ENCODE measurements around the gene FXYD4. TPM values are rescaled to one million over a fixed set of nuclear protein-coding genes. Genes with fewer than 3 reads are reported as not detected.
"Not testable (repeated sequence)": the region's sequence is repeated elsewhere in the genome, so short reads cannot be mapped to it uniquely, and the experiment has no call there.

FXYD4 gene
- total RNA-seq = not detected

- ATAC-seq = peak; percentile 75
Observed at GRCh38 chr10:43371418-43371817, at the start of gene FXYD4. FXYD4 (plus strand) TSS chr10:43371636; CDS start chr10:43373747, 2,111 bp downstream.

- ATAC-seq = peak; percentile 84
Observed at GRCh38 chr10:43322331-43322730, 49.1 kb upstream of the FXYD4 start.

- peak; percentile 94 for ATAC-seq
Observed at GRCh38 chr10:43322769-43323168, 48.7 kb upstream of the FXYD4 start.

- no peak for ATAC-seq
Observed at GRCh38 chr10:43323245-43323644, 48.2 kb upstream of the FXYD4 start.

- no peak for ATAC-seq
Observed at GRCh38 chr10:43324876-43325275, 46.6 kb upstream of the FXYD4 start.

- ATAC-seq = no peak
Observed at GRCh38 chr10:43327171-43327570, 44.3 kb upstream of the FXYD4 start.

- ATAC-seq = no peak
Observed at GRCh38 chr10:43327986-43328385, 43.5 kb upstream of the FXYD4 start.

GRCh38 chr10:43328810-43329209 lies 42.6 kb upstream of the FXYD4 start:
- not testable (repeated sequence) for ATAC-seq

- ATAC-seq = not testable (repeated sequence)
Observed at GRCh38 chr10:43329246-43329885, 42.1 kb upstream of the FXYD4 start.

GRCh38 chr10:43330049-43330823 lies 41.2 kb upstream of the FXYD4 start:
- not testable (repeated sequence) for ATAC-seq

GRCh38 chr10:43330824-43331127 lies 40.7 kb upstream of the FXYD4 start:
- not testable (repeated sequence) for ATAC-seq

GRCh38 chr10:43333653-43334052 lies 37.8 kb upstream of the FXYD4 start:
- ATAC-seq = no peak

GRCh38 chr10:43336061-43336460 lies 35.4 kb upstream of the FXYD4 start:
- ATAC-seq = no peak

GRCh38 chr10:43336641-43337318 lies 34.7 kb upstream of the FXYD4 start:
- ATAC-seq = no peak

GRCh38 chr10:43337536-43337935 lies 33.9 kb upstream of the FXYD4 start:
- not testable (repeated sequence) for ATAC-seq

GRCh38 chr10:43338117-43338516 lies 33.3 kb upstream of the FXYD4 start:
- no peak for ATAC-seq

- ATAC-seq = no peak
Observed at GRCh38 chr10:43339136-43339535, 32.3 kb upstream of the FXYD4 start.

GRCh38 chr10:43340101-43340500 lies 31.3 kb upstream of the FXYD4 start:
- no peak for ATAC-seq

- peak; percentile 92 for ATAC-seq
Observed at GRCh38 chr10:43340619-43341018, 30.8 kb upstream of the FXYD4 start.

GRCh38 chr10:43341450-43341849 lies 30.0 kb upstream of the FXYD4 start:
- ATAC-seq = no peak

- no peak for ATAC-seq
Observed at GRCh38 chr10:43342279-43343125, 28.9 kb upstream of the FXYD4 start.

GRCh38 chr10:43343126-43343525 lies 28.3 kb upstream of the FXYD4 start:
- no peak for ATAC-seq

GRCh38 chr10:43344051-43344450 lies 27.4 kb upstream of the FXYD4 start:
- ATAC-seq = peak; percentile 31
